Gastrocnemius medialis (tissue), 4 donors: ENCODE measurements around the gene PLCB1. TPM values are rescaled to one million over a fixed set of nuclear protein-coding genes. Genes with fewer than 3 reads are reported as not detected.

ENCODE experiments used
- ATAC-seq, 2 donors: fragments of 150-250 bp; one replicate each; pipeline ENCODE4 v1.9.1; 2016
- DNase-seq, 2 donors: peaks; one replicate each; pipeline ENCODE4 v3.0.0-alpha.2; 2019
- H3K27ac ChIP-seq, 4 donors: fragments of 200-600 bp; sonication (generic); 1 replicate in 1 of 4; 2 replicates in 3 of 4; pipeline ENCODE4 v1.5.1; 2016 to 2018; ENCODE audit warnings: mild to moderate bottlenecking in 2 of 4, moderate library complexity in 1 of 4
- H3K27me3 ChIP-seq, 3 donors: fragments of 200-600 bp; sonication (generic) in 2 of 3; 1 replicate in 1 of 3; 2 replicates in 2 of 3; pipeline versions ENCODE4 v1.5.1 to v1.6.0; 2016 to 2019; ENCODE audit warnings: mild to moderate bottlenecking in 1 of 3, moderate library complexity in 1 of 3
- H3K36me3 ChIP-seq, 2 donors: fragments of 200-600 bp; sonication (generic) in 1 of 2; one replicate each; pipeline ENCODE4 v1.5.1; 2017 to 2018
- H3K4me1 ChIP-seq, 2 donors: fragments of 200-600 bp; sonication (generic) in 1 of 2; one replicate each; pipeline ENCODE4 v1.5.1; 2016 to 2017; ENCODE audit warnings: mild to moderate bottlenecking in 2 of 2
- H3K4me3 ChIP-seq, 4 donors: fragments of 200-600 bp; sonication (generic) in 3 of 4; 1 replicate in 1 of 4; 2 replicates in 3 of 4; pipeline ENCODE4 v1.5.1; 2016 to 2019; ENCODE audit warnings: mild to moderate bottlenecking in 2 of 4
- H3K9me3 ChIP-seq, 3 donors: fragments of 200-600 bp; sonication (generic) in 2 of 3; 1 replicate in 1 of 3; 2 replicates in 2 of 3; pipeline ENCODE4 v1.5.1; 2016 to 2019
- POLR2A ChIP-seq, 2 donors: fragments of 450-650 bp; IDR thresholded peaks; one replicate each; pipeline ENCODE4 v1.6.1; 2017; ENCODE audit warnings: antibody characterized with exemption in 2 of 2, mild to moderate bottlenecking in 2 of 2, moderate library complexity in 2 of 2
- in situ Hi-C, 4 donors: fragments of 200-750 bp; cut with MboI; loops; one replicate each; pipeline versions ENCODE4 v1.15.0 to v1.8.0; 2017; ENCODE audit warnings: low sequenced_read_pairs in 4 of 4
- intact Hi-C: fragments of 100-400 bp; cut with DNase I; formaldehyde crosslinking; loops from one replicate; pipeline ENCODE4 v1.15.1; 2023; ENCODE audit warnings: low total_unique reads
- total RNA-seq, 4 donors: library from RNA; depleted of rRNA; stranded (reverse); fragments of >200 nt; gene quantifications; one replicate each; pipeline versions ENCODE4 v1.1.0 to v1.2.3, GENCODE V29; 2016
- TF ChIP-seq, protein P1 (sequence below), 5 experiments: fragments of 450-650 bp in 3 of 5; fragments of 200-600 bp in 2 of 5; sonication (generic) in 2 of 5; IDR thresholded peaks in 4 of 5; conservative IDR thresholded peaks in 1 of 5; 1 replicate in 4 of 5; 2 replicates in 1 of 5; pipeline ENCODE4 v1.5.1; 2016 to 2019; ENCODE audit warnings: antibody characterized with exemption in 5 of 5, mild to moderate bottlenecking in 3 of 5, moderate library complexity in 3 of 5

PLCB1 gene
- total RNA-seq, 4 donors from 2014 or later, result 4.1 to 10.0 (median 7.6) TPM

- Histone ChIP-seq H3K4me3 (no peak overlapping the region), H3K4me1 (peaks cover 0 to 20% of the 10 kb centered on the region in 2 donors), H3K36me3 (no peaks in the 10 kb centered on the region), H3K9me3 (no peaks in the 10 kb centered on the region), H3K27ac (no peak overlapping the region), H3K27me3 (no peaks in the 10 kb centered on the region)
- no peak for DNase-seq
- no peak for ATAC-seq
- no peak for TF ChIP-seq POLR2A (IDR thresholded peaks at IDR 0.05)
- TF ChIP-seq, protein P1, sequence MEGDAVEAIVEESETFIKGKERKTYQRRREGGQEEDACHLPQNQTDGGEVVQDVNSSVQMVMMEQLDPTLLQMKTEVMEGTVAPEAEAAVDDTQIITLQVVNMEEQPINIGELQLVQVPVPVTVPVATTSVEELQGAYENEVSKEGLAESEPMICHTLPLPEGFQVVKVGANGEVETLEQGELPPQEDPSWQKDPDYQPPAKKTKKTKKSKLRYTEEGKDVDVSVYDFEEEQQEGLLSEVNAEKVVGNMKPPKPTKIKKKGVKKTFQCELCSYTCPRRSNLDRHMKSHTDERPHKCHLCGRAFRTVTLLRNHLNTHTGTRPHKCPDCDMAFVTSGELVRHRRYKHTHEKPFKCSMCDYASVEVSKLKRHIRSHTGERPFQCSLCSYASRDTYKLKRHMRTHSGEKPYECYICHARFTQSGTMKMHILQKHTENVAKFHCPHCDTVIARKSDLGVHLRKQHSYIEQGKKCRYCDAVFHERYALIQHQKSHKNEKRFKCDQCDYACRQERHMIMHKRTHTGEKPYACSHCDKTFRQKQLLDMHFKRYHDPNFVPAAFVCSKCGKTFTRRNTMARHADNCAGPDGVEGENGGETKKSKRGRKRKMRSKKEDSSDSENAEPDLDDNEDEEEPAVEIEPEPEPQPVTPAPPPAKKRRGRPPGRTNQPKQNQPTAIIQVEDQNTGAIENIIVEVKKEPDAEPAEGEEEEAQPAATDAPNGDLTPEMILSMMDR (IDR thresholded peaks at IDR 0.05 in 4 of 5, conservative IDR thresholded peaks at IDR 0.05 in 1 of 5), result no peak
- in situ Hi-C loops (loop anchor here in 2 of 4 donors (10.0 to 25.0 kb wide), 3 partner anchors 316 to 359 kb away; no protein-coding TSS in a partner anchor), intact Hi-C loops (no loop called here)
These were observed 263.9 kb downstream of the PLCB1 start for GRCh38 chr20:8395956-8396355.

DNA sequence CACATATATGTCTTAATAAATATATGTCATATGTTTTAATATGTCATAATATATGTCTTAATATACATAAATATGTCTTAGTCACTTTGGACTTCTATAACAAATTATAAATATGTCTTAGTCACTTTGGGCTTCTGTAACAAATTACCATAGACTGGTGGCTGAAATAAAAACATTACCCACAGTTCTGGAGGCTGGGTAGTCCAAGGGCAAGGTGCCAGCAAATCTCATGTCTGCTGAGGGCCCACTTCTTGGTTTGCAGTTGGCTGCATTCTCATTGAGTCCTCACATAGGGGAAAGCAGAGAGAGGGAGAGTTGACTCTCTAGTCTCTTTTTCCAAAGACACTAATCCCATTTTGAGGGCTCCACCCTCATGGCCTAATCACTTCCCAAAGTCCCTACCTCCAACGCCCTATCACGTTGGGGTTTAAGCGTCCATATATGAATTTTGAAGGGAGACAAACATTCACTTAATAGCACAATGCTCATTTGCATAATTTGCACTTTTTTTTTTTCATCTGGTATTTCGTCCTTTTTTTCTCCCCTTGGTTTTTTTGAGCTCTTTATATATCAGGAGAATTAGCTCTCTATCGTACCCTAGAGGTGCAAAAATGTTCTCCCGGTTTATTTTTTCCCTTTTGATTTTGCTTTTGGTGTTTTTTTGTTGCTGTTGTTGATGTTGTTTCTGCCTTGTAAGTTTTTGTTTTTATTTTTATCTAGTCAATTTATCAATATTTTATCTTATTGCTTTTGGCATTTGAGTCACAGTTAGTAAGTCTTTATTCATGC is 266.4 kb downstream of the PLCB1 start:
- in situ Hi-C loops, result loop anchor here in 2 of 4 donors (10.0 to 25.0 kb wide), 3 partner anchors 314 to 361 kb away; no protein-coding TSS in a partner anchor

DNA sequence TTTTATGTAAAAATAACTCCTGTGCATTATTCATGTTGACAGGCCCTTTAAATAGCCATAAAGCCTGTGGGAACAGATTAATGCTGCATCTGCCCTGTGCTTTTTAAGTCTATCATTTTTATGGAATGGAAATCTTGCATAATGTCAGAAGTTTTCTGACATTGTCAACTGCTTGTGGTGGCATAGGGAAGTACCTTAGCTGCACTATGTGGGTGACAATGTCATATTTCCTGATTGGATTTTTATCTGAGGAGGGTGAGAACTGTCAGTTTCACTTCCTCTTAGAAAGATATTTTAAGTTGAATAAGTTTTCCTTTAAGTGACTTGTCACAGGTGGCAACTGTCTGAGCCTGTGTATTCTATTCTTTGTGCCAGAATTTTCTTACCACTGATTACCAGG is 267.9 kb downstream of the PLCB1 start:
- intact Hi-C loops, result no loop called here
- no peak for ATAC-seq
- no peak for DNase-seq
- TF ChIP-seq, protein P1 (IDR thresholded peaks at IDR 0.05 in 4 of 5, conservative IDR thresholded peaks at IDR 0.05 in 1 of 5), result no peak
- TF ChIP-seq POLR2A (IDR thresholded peaks at IDR 0.05), result no peak
- Histone ChIP-seq H3K4me3 (no peak overlapping the region), H3K9me3 (no peaks in the 10 kb centered on the region), H3K36me3 (no peaks in the 10 kb centered on the region), H3K4me1 (peaks cover 0 to 19% of the 10 kb centered on the region in 2 donors), H3K27me3 (no peaks in the 10 kb centered on the region), H3K27ac (no peak overlapping the region)
- in situ Hi-C loops, result loop anchor here in 2 of 4 donors (10.0 to 25.0 kb wide), 3 partner anchors 312 to 363 kb away; no protein-coding TSS in a partner anchor

More for the DNA sequence above, 266.4 kb downstream of the PLCB1 start:
- intact Hi-C loops, result no loop called here
- DNase-seq (no peak), ATAC-seq (no peak)
- Histone ChIP-seq H3K27me3 (no peaks in the 10 kb centered on the region), H3K4me3 (no peak overlapping the region), H3K36me3 (no peaks in the 10 kb centered on the region), H3K9me3 (no peaks in the 10 kb centered on the region), H3K27ac (no peak overlapping the region), H3K4me1 (peaks cover 0 to 19% of the 10 kb centered on the region in 2 donors)
- TF ChIP-seq POLR2A (IDR thresholded peaks at IDR 0.05), result no peak
- TF ChIP-seq, protein P1 (IDR thresholded peaks at IDR 0.05 in 4 of 5, conservative IDR thresholded peaks at IDR 0.05 in 1 of 5), result no peak

DNA sequence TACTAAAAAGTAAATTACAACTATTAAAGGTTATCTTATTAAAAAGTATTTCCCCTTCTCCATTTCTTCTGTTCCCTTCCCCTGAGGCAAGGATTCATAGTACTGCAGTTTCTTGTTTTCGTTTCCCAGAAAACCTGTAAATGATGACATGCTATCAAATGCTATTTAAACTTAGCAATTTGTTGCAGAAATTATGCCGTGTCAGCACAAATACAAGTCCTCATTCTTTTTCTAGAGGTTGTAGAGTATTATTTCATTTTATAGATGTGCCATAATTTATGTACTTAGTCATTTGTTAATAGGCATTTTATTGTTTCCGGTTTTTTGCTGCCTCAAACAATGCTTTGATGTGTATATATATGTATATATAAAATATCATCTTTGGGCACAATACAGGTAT is 268.4 kb downstream of the PLCB1 start:
- peaks cover 0 to 20% of the 10 kb centered on the region in 2 donors for H3K4me1 ChIP-seq
- no peak for ATAC-seq
- in situ Hi-C loops (loop anchor here in 1 of 4 donors (25.0 kb wide), 1 partner anchor 312 kb away; no protein-coding TSS in a partner anchor), intact Hi-C loops (no loop called here)
- no peak overlapping the region for H3K4me3 ChIP-seq
- H3K9me3 ChIP-seq, result no peaks in the 10 kb centered on the region
- no peak overlapping the region for H3K27ac ChIP-seq
- DNase-seq, result no peak
- no peak for TF ChIP-seq POLR2A (IDR thresholded peaks at IDR 0.05)
- TF ChIP-seq, protein P1 (IDR thresholded peaks at IDR 0.05 in 4 of 5, conservative IDR thresholded peaks at IDR 0.05 in 1 of 5), result no peak
- H3K27me3 ChIP-seq, result no peaks in the 10 kb centered on the region
- H3K36me3 ChIP-seq, result no peaks in the 10 kb centered on the region
